T-cell (primary cell): ENCODE data around the gene OXCT1. TPM values are rescaled to one million over a fixed set of nuclear protein-coding genes. Genes with fewer than 3 reads are reported as not detected.

ENCODE experiments used
- ATAC-seq, 4 experiments: fragments of 200-7000 bp in 3 of 4; fragments of 150-1000 bp in 1 of 4; cut with Tn5 transposase; replicated peaks in 1 of 4; 1 replicate in 3 of 4; 2 replicates in 1 of 4; pipeline ENCODE4 v1.10.0; 2021; ENCODE audit warnings: moderate library complexity in 3 of 4, mild to moderate bottlenecking in 2 of 4, moderate number of reproducible peaks in 1 of 4
- CTCF ChIA-PET, 2 donors: fragments of 300-600 bp; sonication (Branson Sonifier 250); formaldehyde crosslinking; loops; one replicate each; lab custom pipeline; 2022; ENCODE audit warnings: antibody characterized with exemption in 2 of 2; lab: Charles Lee
- POLR2A ChIA-PET, 2 donors: fragments of 300-600 bp; sonication (Branson Sonifier 250); formaldehyde crosslinking; loops; one replicate each; lab custom pipeline; 2022; ENCODE audit warnings: antibody characterized with exemption in 2 of 2; lab: Charles Lee
- DNase-seq, 35 experiments: peaks; one replicate each; pipeline versions ENCODE4 v3.0.0 to v3.0.0-alpha.2; 2013 to 2023
- H3K27ac ChIP-seq: one replicate; pipeline ENCODE4 v1.5.1; 2013; ENCODE audit warnings: low read length
- H3K27me3 ChIP-seq, 2 experiments: replicated peaks in 1 of 2; 1 replicate in 1 of 2; 2 replicates in 1 of 2; pipeline versions ENCODE4 v1.6.1 to v1.7.0; 2013; ENCODE audit warnings: low read length in 1 of 2, mixed read lengths in 1 of 2; ENCODE audit not compliant: control insufficient read depth in 2 of 2, insufficient read depth in 2 of 2; ENCODE audit errors: extremely low read depth in 1 of 2
- H3K36me3 ChIP-seq, 2 donors: 1 replicate in 1 of 2; 2 replicates in 1 of 2; pipeline versions ENCODE4 v1.6.1 to v1.7.0; 2013; ENCODE audit warnings: low read length in 1 of 2; ENCODE audit not compliant: control insufficient read depth in 2 of 2, insufficient read depth in 1 of 2; ENCODE audit errors: extremely low read depth in 1 of 2
- H3K4me1 ChIP-seq, 2 experiments: 1 replicate in 1 of 2; 2 replicates in 1 of 2; pipeline versions ENCODE4 v1.6.1 to v1.7.0; 2013; ENCODE audit warnings: low read length in 2 of 2, mixed read lengths in 1 of 2; ENCODE audit not compliant: insufficient read depth in 2 of 2, control insufficient read depth in 1 of 2; ENCODE audit errors: extremely low read depth in 1 of 2
- H3K4me3 ChIP-seq, 2 donors: 1 replicate in 1 of 2; 2 replicates in 1 of 2; pipeline versions ENCODE4 v1.5.1 to v1.7.0; 2013; ENCODE audit warnings: mild to moderate bottlenecking in 2 of 2, low read length in 1 of 2, moderate library complexity in 1 of 2; ENCODE audit not compliant: control insufficient read depth in 1 of 2; ENCODE audit errors: extremely low read depth in 1 of 2
- H3K9me3 ChIP-seq: 2 replicates; pipeline ENCODE4 v1.7.0; 2013
- H3K27ac Mint-ChIP-seq, 2 donors: one replicate each; pipeline ENCODE4 v1.8.0; 2020 to 2021; ENCODE audit warnings: mild to moderate bottlenecking in 2 of 2, mixed read lengths in 2 of 2
- H3K27me3 Mint-ChIP-seq, 2 donors: one replicate each; pipeline ENCODE4 v1.8.0; 2021 to 2022; ENCODE audit warnings: mixed read lengths in 2 of 2
- H3K36me3 Mint-ChIP-seq: one replicate; pipeline ENCODE4 v1.8.0; 2021; ENCODE audit warnings: mixed read lengths
- H3K4me1 Mint-ChIP-seq, 3 donors: one replicate each; pipeline ENCODE4 v1.8.0; 2020 to 2022; ENCODE audit warnings: mixed read lengths in 3 of 3, mild to moderate bottlenecking in 1 of 3
- H3K4me3 Mint-ChIP-seq, 3 donors: one replicate each; pipeline ENCODE4 v1.8.0; 2020 to 2022; ENCODE audit warnings: mild to moderate bottlenecking in 3 of 3, mixed read lengths in 3 of 3, moderate library complexity in 3 of 3
- H3K9me3 Mint-ChIP-seq, 3 donors: one replicate each; pipeline ENCODE4 v1.8.0; 2020 to 2022; ENCODE audit warnings: mixed read lengths in 3 of 3
- WGBS: methylation state at CpG from one replicate; pipeline ENCODE4 v1.1.5; 2013; ENCODE audit warnings: missing lambda C conversion rate; ENCODE audit not compliant: insufficient coverage; 5-methylcytosine and 5-hydroxymethylcytosine counted together
- total RNA-seq, 35 experiments: library from RNA in 6 of 35; stranded (reverse) in 6 of 35; fragments of 120-200 nt in 1 of 35; gene quantifications; one replicate each; pipeline versions ENCODE4 v1.2.1 to v1.2.4 and lab custom pipeline; 2013 to 2026

OXCT1 gene
- total RNA-seq, 5 donors from 2014 or later (not counting 1 experiment from before 2014, with no cell fraction given): 24.7 to 26.5 (median 26.0) TPM

DNA sequence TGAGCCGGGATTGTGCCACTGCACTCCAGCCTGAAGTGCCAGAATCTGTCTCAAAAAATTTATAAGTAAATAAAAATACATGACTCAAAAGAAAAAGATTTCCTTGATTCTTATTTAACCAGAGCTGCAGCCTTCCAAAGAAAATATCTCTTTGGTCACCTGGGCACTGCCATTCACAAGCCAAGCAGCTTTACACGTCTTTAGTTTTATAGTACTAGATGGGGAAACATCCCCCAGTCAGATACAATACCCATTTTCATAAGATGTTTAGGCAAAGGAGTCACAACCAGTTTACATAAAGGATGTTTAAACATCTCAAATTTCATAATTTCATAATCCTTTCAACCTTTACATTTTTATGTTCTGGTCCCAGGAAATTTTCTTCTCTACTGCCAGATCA lies 13.7 kb upstream of the OXCT1 start:
- H3K4me3 ChIP-seq: no peak overlapping the region
- no peaks in the 10 kb centered on the region for H3K27me3 ChIP-seq
- no peaks in the 10 kb centered on the region for H3K4me1 Mint-ChIP-seq
- peaks cover 13 to 25% of the 10 kb centered on the region in 2 donors for H3K27me3 Mint-ChIP-seq
- no CpG with 5 or more reads among the region's 2 CpGs for WGBS
- H3K36me3 ChIP-seq: no peaks in the 10 kb centered on the region
- ATAC-seq (no peak), DNase-seq (no peak)
- H3K36me3 Mint-ChIP-seq: no peaks in the 10 kb centered on the region
- CTCF ChIA-PET: no interaction called here
- no peaks in the 10 kb centered on the region for H3K9me3 ChIP-seq
- no peaks in the 10 kb centered on the region for H3K4me1 ChIP-seq
- POLR2A ChIA-PET: no interaction called here
- H3K27ac ChIP-seq: no peak overlapping the region
- no peak overlapping the region for H3K4me3 Mint-ChIP-seq
- H3K27ac Mint-ChIP-seq: no peak overlapping the region
- H3K9me3 Mint-ChIP-seq: no peaks in the 10 kb centered on the region

DNA sequence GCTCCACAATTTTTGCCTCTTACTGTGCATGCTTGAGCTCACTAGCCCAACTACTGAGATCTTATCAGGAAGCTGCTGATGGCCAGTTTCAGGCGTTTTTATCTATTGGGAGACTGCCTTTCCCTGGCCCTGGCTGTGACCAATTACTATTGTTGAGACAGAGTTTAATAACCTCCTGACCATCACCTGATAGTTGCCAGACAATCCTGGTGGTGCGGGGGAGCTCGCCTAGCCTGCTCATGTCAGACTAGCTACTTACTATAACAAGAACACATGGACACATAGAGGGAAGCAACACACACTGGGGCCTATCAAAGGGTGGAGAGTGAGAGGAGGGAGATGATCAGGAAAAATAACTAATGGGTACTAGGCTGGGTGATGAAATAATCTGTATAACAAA lies 13.0 kb upstream of the OXCT1 start:
- Mint-ChIP-seq H3K9me3 (no peaks in the 10 kb centered on the region), H3K4me3 (no peak overlapping the region), H3K36me3 (no peaks in the 10 kb centered on the region), H3K27ac (no peak overlapping the region), H3K4me1 (no peaks in the 10 kb centered on the region), H3K27me3 (peaks cover 14 to 28% of the 10 kb centered on the region in 2 donors)
- H3K27me3 ChIP-seq: no peaks in the 10 kb centered on the region
- CTCF ChIA-PET: no interaction called here
- H3K4me3 ChIP-seq: no peak overlapping the region
- DNase-seq: no peak
- ATAC-seq: no peak
- POLR2A ChIA-PET: no interaction called here
- no peaks in the 10 kb centered on the region for H3K9me3 ChIP-seq
- H3K27ac ChIP-seq: no peak overlapping the region
- no CpG with 5 or more reads among the region's 3 CpGs for WGBS
- H3K36me3 ChIP-seq: no peaks in the 10 kb centered on the region
- H3K4me1 ChIP-seq: no peaks in the 10 kb centered on the region

DNA sequence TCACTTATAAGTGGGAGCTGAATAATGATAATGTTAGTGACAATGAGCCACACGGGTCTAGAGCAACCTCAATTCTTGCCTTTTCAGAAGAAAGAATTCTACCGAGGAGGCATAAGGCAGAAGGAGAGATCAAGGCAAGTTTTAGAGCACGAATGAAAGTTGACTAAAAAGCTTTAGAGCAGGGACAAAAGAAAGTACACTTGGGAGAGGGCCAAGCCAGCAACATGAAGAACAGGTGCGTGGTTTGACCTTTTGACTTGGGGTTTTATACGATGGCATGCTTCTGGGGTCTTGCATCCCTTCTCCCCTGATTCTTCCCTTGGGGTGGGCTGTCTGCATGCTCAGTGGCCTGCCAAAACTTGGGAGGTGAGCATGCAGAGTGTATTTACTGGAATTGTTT lies 12.5 kb upstream of the OXCT1 start:
- H3K9me3 Mint-ChIP-seq: no peaks in the 10 kb centered on the region
- no peak for ATAC-seq
- ChIA-PET POLR2A (no interaction called here), CTCF (no interaction called here)
- H3K36me3 Mint-ChIP-seq: no peaks in the 10 kb centered on the region
- H3K4me1 Mint-ChIP-seq: no peaks in the 10 kb centered on the region
- no peaks in the 10 kb centered on the region for H3K4me1 ChIP-seq
- no peak overlapping the region for H3K27ac ChIP-seq
- H3K4me3 Mint-ChIP-seq: no peak overlapping the region
- H3K36me3 ChIP-seq: no peaks in the 10 kb centered on the region
- no peak overlapping the region for H3K4me3 ChIP-seq
- peaks cover 14 to 26% of the 10 kb centered on the region in 2 donors for H3K27me3 Mint-ChIP-seq
- no peak for DNase-seq
- H3K9me3 ChIP-seq: no peaks in the 10 kb centered on the region
- 76% methylated on average over 4 of the region's 5 CpGs for WGBS
- H3K27me3 ChIP-seq: no peaks in the 10 kb centered on the region
- H3K27ac Mint-ChIP-seq: no peak overlapping the region

DNA sequence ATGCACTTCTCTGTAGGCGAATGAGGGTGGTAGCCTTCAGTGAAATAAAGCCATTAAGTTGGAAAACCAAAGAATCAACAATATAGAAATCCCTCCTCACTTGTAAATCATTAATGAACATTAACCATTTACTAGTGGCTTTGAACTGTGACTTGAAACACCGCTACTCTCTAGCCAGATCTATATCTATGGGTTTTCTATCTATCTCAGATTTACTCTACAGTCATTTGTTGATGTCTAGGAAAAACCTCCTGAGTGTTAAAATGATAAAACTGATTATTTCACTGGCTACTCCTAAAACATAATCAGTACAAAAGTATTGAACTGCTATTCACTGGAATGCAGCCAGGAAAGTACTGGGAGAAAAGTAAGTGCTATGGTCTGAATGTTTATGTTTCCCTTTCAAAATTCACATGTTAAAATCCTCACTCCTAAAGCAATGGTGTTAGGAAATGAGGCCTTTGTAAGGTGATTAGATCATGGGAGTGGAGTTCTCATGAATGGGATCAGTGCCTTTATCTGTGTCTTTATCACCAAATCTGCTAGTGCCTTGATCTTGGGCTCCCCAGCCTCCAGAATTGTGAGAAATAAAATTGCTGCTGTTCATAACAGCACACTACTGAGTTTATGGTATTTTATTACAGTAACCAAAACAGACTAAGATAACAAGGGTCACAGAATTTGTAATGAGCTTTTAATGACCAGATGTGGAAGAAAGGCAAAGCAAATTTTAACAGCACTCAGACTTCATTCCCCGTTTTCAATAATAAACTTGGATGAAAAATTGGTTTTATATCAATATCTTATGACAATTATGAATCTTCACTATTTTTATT lies 8.6 kb upstream of the OXCT1 start:
- CTCF ChIA-PET: no interaction called here
- no peaks in the 10 kb centered on the region for H3K27me3 ChIP-seq
- Mint-ChIP-seq H3K4me1 (peaks cover 7 to 8% (median 7%) of the 10 kb centered on the region in 3 donors), H3K27me3 (peaks cover 10 to 21% of the 10 kb centered on the region in 2 donors), H3K36me3 (no peaks in the 10 kb centered on the region), H3K9me3 (no peaks in the 10 kb centered on the region), H3K4me3 (no peak overlapping the region), H3K27ac (no peak overlapping the region)
- POLR2A ChIA-PET: no interaction called here
- no peaks in the 10 kb centered on the region for H3K36me3 ChIP-seq
- WGBS: no CpG with 5 or more reads among the region's 3 CpGs
- no peak for ATAC-seq
- no peaks in the 10 kb centered on the region for H3K4me1 ChIP-seq
- H3K4me3 ChIP-seq: no peak overlapping the region
- DNase-seq: no peak
- H3K27ac ChIP-seq: no peak overlapping the region
- H3K9me3 ChIP-seq: no peaks in the 10 kb centered on the region

DNA sequence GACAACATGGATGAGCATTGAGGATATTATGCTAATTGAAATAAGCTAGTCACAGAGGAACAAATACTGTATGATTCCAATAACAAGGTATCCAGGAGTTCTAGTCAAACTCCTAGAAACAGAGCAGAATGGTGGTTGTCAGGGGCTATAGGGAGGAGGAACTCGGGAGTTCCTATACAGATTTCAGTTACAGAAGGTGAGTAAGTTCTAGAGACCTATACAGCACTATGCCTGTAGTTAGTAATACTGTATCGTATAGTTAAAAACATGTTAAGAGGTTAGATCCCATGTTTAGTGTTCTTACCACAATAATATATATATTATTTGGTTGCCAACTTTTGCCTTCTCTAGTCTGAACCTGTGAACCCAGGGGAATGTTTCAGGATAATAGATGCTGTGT lies 7.9 kb upstream of the OXCT1 start:
- ChIA-PET POLR2A (no interaction called here), CTCF (interaction anchor here in 1 of 2 donors (0.9 kb wide), 1 partner anchor 10 kb away, joined by 3 read pairs; no protein-coding TSS in a partner anchor)
- H3K4me3 Mint-ChIP-seq: no peak overlapping the region
- Histone ChIP-seq H3K4me3 (no peak overlapping the region), H3K36me3 (no peaks in the 10 kb centered on the region), H3K4me1 (no peaks in the 10 kb centered on the region), H3K27me3 (no peaks in the 10 kb centered on the region), H3K9me3 (no peaks in the 10 kb centered on the region), H3K27ac (no peak overlapping the region)
- H3K27ac Mint-ChIP-seq: no peak overlapping the region
- H3K36me3 Mint-ChIP-seq: no peaks in the 10 kb centered on the region
- H3K27me3 Mint-ChIP-seq: peaks cover 10 to 21% of the 10 kb centered on the region in 2 donors
- no peaks in the 10 kb centered on the region for H3K9me3 Mint-ChIP-seq
- DNase-seq (no peak), ATAC-seq (no peak)
- peaks cover 7 to 8% (median 7%) of the 10 kb centered on the region in 3 donors for H3K4me1 Mint-ChIP-seq
- WGBS: no CpG with 5 or more reads among the region's 2 CpGs

DNA sequence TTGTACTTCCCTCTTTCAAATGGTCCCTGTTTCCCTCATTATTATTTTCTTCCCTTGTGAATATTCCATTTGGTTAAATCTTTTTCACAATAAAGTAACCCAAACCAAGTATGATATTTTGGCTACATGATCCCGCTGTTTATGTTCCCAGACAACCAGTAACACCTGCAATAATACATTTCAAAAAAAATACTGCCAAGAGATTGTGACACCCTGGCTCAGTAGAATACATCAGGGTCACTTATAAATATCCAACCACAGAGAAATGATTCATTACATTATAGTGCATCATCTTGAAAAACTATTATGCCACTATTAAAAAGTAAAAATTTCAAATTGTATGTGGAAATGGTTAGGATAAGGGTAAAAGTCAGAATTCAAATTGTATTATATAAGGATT lies 7.2 kb upstream of the OXCT1 start:
- H3K9me3 ChIP-seq: no peaks in the 10 kb centered on the region
- no peak overlapping the region for H3K27ac Mint-ChIP-seq
- H3K4me3 Mint-ChIP-seq: no peak overlapping the region
- no peak overlapping the region for H3K4me3 ChIP-seq
- H3K9me3 Mint-ChIP-seq: no peaks in the 10 kb centered on the region
- CTCF ChIA-PET: interaction anchor here (0.9 to 1.9 kb wide), 4 partner anchors 11 to 50 kb away, joined by 3 to 5 read pairs (median 3); no protein-coding TSS in a partner anchor
- no peaks in the 10 kb centered on the region for H3K36me3 Mint-ChIP-seq
- 100% methylated on average over 1 of the region's 1 CpG for WGBS
- no peaks in the 10 kb centered on the region for H3K4me1 ChIP-seq
- no peak overlapping the region for H3K27ac ChIP-seq
- no peak for DNase-seq
- no peaks in the 10 kb centered on the region for H3K27me3 ChIP-seq
- H3K36me3 ChIP-seq: no peaks in the 10 kb centered on the region
- H3K27me3 Mint-ChIP-seq: peaks cover 10 to 21% of the 10 kb centered on the region in 2 donors
- H3K4me1 Mint-ChIP-seq: peaks cover 7 to 8% (median 7%) of the 10 kb centered on the region in 3 donors
- ATAC-seq: no peak
- POLR2A ChIA-PET: no interaction called here
